NCI-H1092 treated with DMSO at 0.1 percent for 48 hours (cell line): Measurements from ENCODE around the gene LARP4B.

Source experiments
- DNase-seq: peaks from one replicate; lab custom pipeline; 2025; lab: John Stamatoyannopoulos, UW

LARP4B gene

DNA sequence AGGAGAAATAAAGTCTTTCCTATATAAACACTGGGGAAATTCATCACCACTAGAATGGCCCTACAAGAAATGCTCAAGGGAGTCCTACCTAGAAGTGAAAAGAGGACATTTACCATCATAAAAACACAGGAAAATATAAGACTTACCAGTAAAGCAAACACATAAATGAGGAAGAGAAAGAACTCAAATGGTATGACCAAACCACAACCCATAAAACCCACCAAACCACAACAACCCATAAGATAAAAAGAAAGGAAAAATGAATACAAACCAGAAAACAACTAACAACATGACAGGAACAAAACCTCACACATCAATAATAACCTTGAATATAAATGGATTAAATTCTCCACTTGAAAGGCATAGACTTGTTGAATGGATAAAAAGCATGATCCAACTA lies 170.1 kb downstream of the LARP4B start:
- DNase-seq = no peak

DNA sequence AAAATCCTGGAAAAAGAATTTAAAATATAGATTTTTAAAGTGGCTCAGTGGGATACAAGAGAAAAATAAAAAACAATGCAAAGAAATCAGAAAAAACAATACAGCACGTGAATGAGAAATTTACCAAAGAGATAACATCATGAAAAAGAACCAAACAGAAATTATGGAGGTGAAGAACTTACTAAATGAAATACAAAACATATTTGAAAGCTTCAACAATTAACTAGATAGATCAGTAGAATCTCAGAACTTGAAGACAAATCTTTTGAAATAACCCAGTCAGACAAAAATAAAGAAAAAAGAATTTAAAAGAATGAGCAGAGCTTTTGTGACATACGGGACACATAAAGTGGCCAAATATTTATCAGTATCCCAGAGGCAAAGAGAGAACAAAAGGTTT lies 170.9 kb downstream of the LARP4B start:
- DNase-seq = no peak

DNA sequence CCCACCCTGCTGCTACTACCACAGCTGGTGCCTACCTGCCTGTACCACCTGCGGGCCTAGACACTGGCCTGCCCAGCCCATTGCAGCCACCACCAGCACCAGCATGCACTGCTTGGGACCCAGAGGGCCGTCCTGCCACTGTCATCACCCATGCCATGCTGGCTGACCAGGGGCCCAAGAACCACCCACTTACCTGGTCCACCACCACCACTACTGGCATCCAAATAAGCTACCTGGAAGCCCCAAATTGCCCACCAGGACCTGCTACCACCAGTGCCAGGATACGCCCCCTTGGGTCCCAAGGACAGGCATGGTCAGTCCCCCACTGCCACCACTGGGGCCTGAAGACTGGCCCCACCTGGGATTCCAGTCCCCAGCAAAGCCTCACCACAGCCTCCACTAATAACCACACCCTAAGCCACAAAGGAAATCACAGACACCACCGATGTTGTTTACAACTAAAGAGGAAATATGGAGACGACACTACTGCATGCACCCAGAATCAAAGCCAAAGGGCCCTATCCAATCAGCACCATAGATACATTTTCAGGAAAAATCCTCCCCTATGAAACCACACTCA lies 171.5 kb downstream of the LARP4B start:
- DNase-seq = no peak
